GM15510 (cell line): ENCODE measurements around the gene TMEM74B.

ENCODE experiments used
- POLR2A ChIP-seq: IDR thresholded peaks from 3 replicates; pipeline ENCODE4 v1.6.1; 2011; ENCODE audit warnings: borderline replicate concordance; ENCODE audit not compliant: insufficient read length; ENCODE audit errors: extremely low read depth

Gene TMEM74B

GRCh38 chr20:1209447-1210387 lies 24.9 kb upstream of the TMEM74B start:
- no peak for TF ChIP-seq POLR2A

- TF ChIP-seq POLR2A = no peak
Measured at GRCh38 chr20:1207293-1207878, 22.6 kb upstream of the TMEM74B start.

- no peak for TF ChIP-seq POLR2A
Measured at GRCh38 chr20:1206366-1207148, 21.8 kb upstream of the TMEM74B start.

GRCh38 chr20:1205802-1206201 lies 21.0 kb upstream of the TMEM74B start:
- no peak for TF ChIP-seq POLR2A

GRCh38 chr20:1204576-1204975 lies 19.8 kb upstream of the TMEM74B start:
- TF ChIP-seq POLR2A = no peak

- TF ChIP-seq POLR2A = no peak
Measured at GRCh38 chr20:1204113-1204512, 19.3 kb upstream of the TMEM74B start.

GRCh38 chr20:1203630-1204029 lies 18.8 kb upstream of the TMEM74B start:
- TF ChIP-seq POLR2A = no peak

- TF ChIP-seq POLR2A = no peak
Measured at GRCh38 chr20:1202762-1203504, 18.2 kb upstream of the TMEM74B start, which contains the start of gene C20orf202. TSS of gene C20orf202 (plus strand) at chr20:1203454. CDS start at chr20:1203586, 132 bp downstream.

- no peak for TF ChIP-seq POLR2A
Measured at GRCh38 chr20:1199964-1200363, 15.2 kb upstream of the TMEM74B start.

- TF ChIP-seq POLR2A = no peak
Measured at GRCh38 chr20:1199212-1199873, 14.6 kb upstream of the TMEM74B start.

GRCh38 chr20:1198751-1199150 lies 14.0 kb upstream of the TMEM74B start:
- no peak for TF ChIP-seq POLR2A

- TF ChIP-seq POLR2A = no peak
Measured at GRCh38 chr20:1197801-1198200, 13.0 kb upstream of the TMEM74B start.

GRCh38 chr20:1196634-1197033 lies 11.9 kb upstream of the TMEM74B start:
- TF ChIP-seq POLR2A = no peak

GRCh38 chr20:1195226-1195625 lies 10.4 kb upstream of the TMEM74B start:
- TF ChIP-seq POLR2A = no peak
